OCI-LY1 (cell line): ENCODE data around the gene SAMD3.
"Not testable (repeated sequence)": the region's sequence is repeated elsewhere in the genome, so short reads cannot be mapped to it uniquely, and the experiment has no call there.

Source experiments
- H2AFZ ChIP-seq: fragments of 200-600 bp; sonication (generic), shearing (Covaris generic); 2 replicates; pipeline ENCODE4 v1.6.0; 2014; ENCODE audit warnings: antibody characterized with exemption, mild to moderate bottlenecking, low read length
- H3F3A ChIP-seq: fragments of 200-600 bp; sonication (generic), shearing (Covaris generic); 2 replicates; pipeline ENCODE4 v1.6.0; 2014; ENCODE audit warnings: mild to moderate bottlenecking, antibody characterized with exemption, low read length, moderate library complexity; ENCODE audit not compliant: insufficient read depth
- H3K27ac ChIP-seq: fragments of 200-600 bp; sonication (generic); 2 replicates; pipeline ENCODE4 v1.5.1; 2014; ENCODE audit warnings: low read length, mixed run types, mild to moderate bottlenecking, low read depth; ENCODE audit not compliant: poor library complexity, severe bottlenecking
- H3K27me3 ChIP-seq: fragments of 200-600 bp; sonication (generic); 2 replicates; pipeline ENCODE4 v1.6.0; 2014; ENCODE audit warnings: antibody characterized with exemption, mild to moderate bottlenecking, low read length, moderate library complexity; ENCODE audit not compliant: insufficient read depth
- H3K36me3 ChIP-seq: fragments of 200-600 bp; sonication (generic); 2 replicates; pipeline ENCODE4 v1.6.1; 2014; ENCODE audit warnings: mild to moderate bottlenecking, antibody characterized with exemption, low read length, moderate library complexity, mixed read lengths; ENCODE audit not compliant: insufficient read depth
- H3K4me1 ChIP-seq: fragments of 200-600 bp; sonication (generic); 2 replicates; pipeline ENCODE4 v1.5.1; 2014; ENCODE audit warnings: mild to moderate bottlenecking, low read length, moderate library complexity; ENCODE audit not compliant: insufficient read depth, severe bottlenecking
- H3K4me2 ChIP-seq: fragments of 200-600 bp; sonication (generic), shearing (Covaris generic); 2 replicates; pipeline ENCODE4 v1.6.1; 2014; ENCODE audit warnings: low read length
- H3K4me3 ChIP-seq: fragments of 200-600 bp; sonication (generic); 2 replicates; pipeline ENCODE4 v1.5.1; 2014; ENCODE audit warnings: low read length, low read depth, mild to moderate bottlenecking, mixed read lengths; ENCODE audit not compliant: poor library complexity, severe bottlenecking
- H3K79me2 ChIP-seq: fragments of 200-600 bp; shearing (Covaris generic); 2 replicates; pipeline ENCODE4 v1.6.1; 2016; ENCODE audit warnings: mixed run types, low read length, mixed read lengths; ENCODE audit not compliant: insufficient read depth
- H3K9ac ChIP-seq: fragments of 200-600 bp; sonication (generic), shearing (Covaris generic); 2 replicates; pipeline ENCODE4 v1.6.1; 2014; ENCODE audit warnings: mild to moderate bottlenecking, low read length, mixed read lengths
- H3K9me2 ChIP-seq: fragments of 200-600 bp; sonication (generic), shearing (Covaris generic); 2 replicates; pipeline ENCODE4 v1.6.1; 2014; ENCODE audit warnings: low read depth, mild to moderate bottlenecking, low read length, mixed read lengths
- H3K9me3 ChIP-seq: fragments of 200-600 bp; shearing (Covaris generic); 2 replicates; pipeline ENCODE4 v1.6.1; 2014; ENCODE audit warnings: low read length, mixed read lengths
- H4K20me1 ChIP-seq: fragments of 200-600 bp; sonication (generic), shearing (Covaris generic); 2 replicates; pipeline ENCODE4 v1.6.0; 2016; ENCODE audit warnings: mild to moderate bottlenecking, low read length; ENCODE audit not compliant: insufficient read depth
- CTCF ChIP-seq: fragments of 200-600 bp; sonication (generic), shearing (Covaris generic); IDR thresholded peaks from 2 replicates; pipeline ENCODE4 v1.5.1; 2017; ENCODE audit warnings: mild to moderate bottlenecking, antibody characterized with exemption, low read length, moderate library complexity, mixed read lengths
- EZH2 ChIP-seq: fragments of 200-600 bp; sonication (generic), shearing (Covaris generic); IDR thresholded peaks from 2 replicates; pipeline ENCODE4 v1.8.0; 2017; ENCODE audit warnings: borderline replicate concordance, mixed run types, mild to moderate bottlenecking, antibody characterized with exemption, low read length, moderate library complexity, mixed read lengths

SAMD3 gene

GRCh38 chr6:130222775-130223174 is at the start of gene SAMD3:
Gene SAMD3 (minus strand): TSS chr6:130222951. CDS start chr6:130215273, 7,678 bp downstream.
- no peak within 1 kb of the TSS for H3K4me2 ChIP-seq

GRCh38 chr6:130269969-130270635 is 47.4 kb upstream of the SAMD3 start:
- H3K4me2 ChIP-seq = no peak overlapping the region
- no peaks in the 10 kb centered on the region for H3K79me2 ChIP-seq
- H3K4me1 ChIP-seq = no peaks in the 10 kb centered on the region
- no peak overlapping the region for H2AFZ ChIP-seq
- no peak for TF ChIP-seq CTCF
- TF ChIP-seq EZH2 = no peak
- H3K27me3 ChIP-seq = no peaks in the 10 kb centered on the region
- no peaks in the 10 kb centered on the region for H3F3A ChIP-seq
- H3K36me3 ChIP-seq = no peaks in the 10 kb centered on the region
- no peak overlapping the region for H3K9ac ChIP-seq
- H3K27ac ChIP-seq = no peak overlapping the region
- no peak overlapping the region for H3K4me3 ChIP-seq
- 0 out of 2 replicates have a peak, but pooled peaks cover 3% of the 10 kb centered on the region for H3K9me3 ChIP-seq
- no peaks in the 10 kb centered on the region for H4K20me1 ChIP-seq
- no peaks in the 10 kb centered on the region for H3K9me2 ChIP-seq

More at GRCh38 chr6:130222775-130223174, at the start of gene SAMD3:
- Histone ChIP-seq H3K9me2 (no peaks in the 10 kb centered on the region), H4K20me1 (no peaks in the 10 kb centered on the region), H3K27me3 (no peaks in the 10 kb centered on the region), H3K9me3 (no peaks in the 10 kb centered on the region), H3K27ac (no peak within 1 kb of the TSS), H3K36me3 (no peaks in the 10 kb centered on the region), H3K79me2 (no peaks in the 10 kb centered on the region), H3K4me1 (no peaks in the 10 kb centered on the region), H3K4me3 (no peak within 1 kb of the TSS), H2AFZ (no peak within 1 kb of the TSS), H3F3A (no peaks in the 10 kb centered on the region), H3K9ac (no peak within 1 kb of the TSS)
- TF ChIP-seq CTCF = no peak
- no peak for TF ChIP-seq EZH2

- not testable (repeated sequence) for H3K4me3 ChIP-seq, H3K9ac ChIP-seq, H4K20me1 ChIP-seq, H3K9me2 ChIP-seq, H3K9me3 ChIP-seq, H3K4me2 ChIP-seq, H3K79me2 ChIP-seq, H3F3A ChIP-seq, H3K27me3 ChIP-seq, H2AFZ ChIP-seq, H3K36me3 ChIP-seq, H3K4me1 ChIP-seq, H3K27ac ChIP-seq
Measured at GRCh38 chr6:130265553-130265952, 42.8 kb upstream of the SAMD3 start.

GRCh38 chr6:130262008-130262407 is 39.3 kb upstream of the SAMD3 start:
- Histone ChIP-seq H2AFZ (no peak overlapping the region), H3K4me1 (no peaks in the 10 kb centered on the region), H3K9ac (no peak overlapping the region), H3K79me2 (no peaks in the 10 kb centered on the region), H3K4me3 (no peak overlapping the region), H3F3A (no peaks in the 10 kb centered on the region), H3K27me3 (no peaks in the 10 kb centered on the region), H3K9me3 (0 out of 2 replicates have a peak, but pooled peaks cover 3% of the 10 kb centered on the region), H3K4me2 (no peak overlapping the region), H3K27ac (no peak overlapping the region), H3K36me3 (no peaks in the 10 kb centered on the region), H3K9me2 (no peaks in the 10 kb centered on the region), H4K20me1 (no peaks in the 10 kb centered on the region)
- no peak for TF ChIP-seq CTCF
- no peak for TF ChIP-seq EZH2

GRCh38 chr6:130261558-130261957 is 38.8 kb upstream of the SAMD3 start:
- not testable (repeated sequence) for H3K36me3 ChIP-seq, H4K20me1 ChIP-seq, H3K27ac ChIP-seq, H3F3A ChIP-seq, H3K9me2 ChIP-seq, H2AFZ ChIP-seq, H3K4me1 ChIP-seq, H3K27me3 ChIP-seq, H3K9me3 ChIP-seq, H3K4me2 ChIP-seq, H3K4me3 ChIP-seq, H3K79me2 ChIP-seq, H3K9ac ChIP-seq
